Measurements from ENCODE around the gene NKPD1.

DNA sequence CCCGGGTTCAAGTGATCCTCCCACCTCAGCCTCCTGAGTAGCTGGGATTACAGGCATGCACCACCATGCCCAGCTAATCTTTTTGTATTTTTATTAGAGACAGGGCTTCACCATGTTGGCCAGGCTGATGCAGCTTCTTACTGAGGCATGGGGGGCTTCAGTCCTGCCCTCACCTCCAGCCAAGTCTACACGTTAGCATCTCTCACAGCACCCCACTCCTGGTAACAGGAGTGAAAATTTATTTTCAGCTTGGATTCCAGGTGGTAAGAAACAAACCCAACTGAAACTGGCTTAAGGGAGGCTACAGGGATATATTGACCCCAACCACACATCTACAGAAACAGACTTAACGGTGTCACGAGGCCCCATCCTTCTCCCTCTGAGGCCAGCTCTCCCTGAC lies 10.6 kb downstream of the NKPD1 start:
- TF ChIP-seq, protein P1, sequence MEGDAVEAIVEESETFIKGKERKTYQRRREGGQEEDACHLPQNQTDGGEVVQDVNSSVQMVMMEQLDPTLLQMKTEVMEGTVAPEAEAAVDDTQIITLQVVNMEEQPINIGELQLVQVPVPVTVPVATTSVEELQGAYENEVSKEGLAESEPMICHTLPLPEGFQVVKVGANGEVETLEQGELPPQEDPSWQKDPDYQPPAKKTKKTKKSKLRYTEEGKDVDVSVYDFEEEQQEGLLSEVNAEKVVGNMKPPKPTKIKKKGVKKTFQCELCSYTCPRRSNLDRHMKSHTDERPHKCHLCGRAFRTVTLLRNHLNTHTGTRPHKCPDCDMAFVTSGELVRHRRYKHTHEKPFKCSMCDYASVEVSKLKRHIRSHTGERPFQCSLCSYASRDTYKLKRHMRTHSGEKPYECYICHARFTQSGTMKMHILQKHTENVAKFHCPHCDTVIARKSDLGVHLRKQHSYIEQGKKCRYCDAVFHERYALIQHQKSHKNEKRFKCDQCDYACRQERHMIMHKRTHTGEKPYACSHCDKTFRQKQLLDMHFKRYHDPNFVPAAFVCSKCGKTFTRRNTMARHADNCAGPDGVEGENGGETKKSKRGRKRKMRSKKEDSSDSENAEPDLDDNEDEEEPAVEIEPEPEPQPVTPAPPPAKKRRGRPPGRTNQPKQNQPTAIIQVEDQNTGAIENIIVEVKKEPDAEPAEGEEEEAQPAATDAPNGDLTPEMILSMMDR (IDR thresholded peaks at IDR 0.05), result no peak
- no peak for TF ChIP-seq POLR2A (IDR thresholded peaks at IDR 0.05)

Data from Peyer's patch (tissue), 4 donors.